Epithelial cell of esophagus (primary cell): ENCODE data around the gene HNRNPLL.

Experiments used
- DNase-seq: peaks from one replicate; pipeline ENCODE4 v3.0.0; 2010; ENCODE audit warnings: low read depth
- H3K4me3 ChIP-seq: 2 replicates; pipeline ENCODE4 v1.5.1; 2011; ENCODE audit warnings: mild to moderate bottlenecking, low read length, control low read depth
- TF ChIP-seq, protein P1 (sequence below): IDR thresholded peaks from 2 replicates; pipeline ENCODE4 v1.5.1; 2011; ENCODE audit warnings: low read depth, mild to moderate bottlenecking, low read length, control low read depth, inconsistent platforms; ENCODE audit not compliant: insufficient read depth; ENCODE audit errors: missing control alignments

HNRNPLL gene

GRCh38 chr2:38608755-38609154, 6.0 kb upstream of the HNRNPLL start:
- no peak overlapping the region for H3K4me3 ChIP-seq
- TF ChIP-seq, protein P1, sequence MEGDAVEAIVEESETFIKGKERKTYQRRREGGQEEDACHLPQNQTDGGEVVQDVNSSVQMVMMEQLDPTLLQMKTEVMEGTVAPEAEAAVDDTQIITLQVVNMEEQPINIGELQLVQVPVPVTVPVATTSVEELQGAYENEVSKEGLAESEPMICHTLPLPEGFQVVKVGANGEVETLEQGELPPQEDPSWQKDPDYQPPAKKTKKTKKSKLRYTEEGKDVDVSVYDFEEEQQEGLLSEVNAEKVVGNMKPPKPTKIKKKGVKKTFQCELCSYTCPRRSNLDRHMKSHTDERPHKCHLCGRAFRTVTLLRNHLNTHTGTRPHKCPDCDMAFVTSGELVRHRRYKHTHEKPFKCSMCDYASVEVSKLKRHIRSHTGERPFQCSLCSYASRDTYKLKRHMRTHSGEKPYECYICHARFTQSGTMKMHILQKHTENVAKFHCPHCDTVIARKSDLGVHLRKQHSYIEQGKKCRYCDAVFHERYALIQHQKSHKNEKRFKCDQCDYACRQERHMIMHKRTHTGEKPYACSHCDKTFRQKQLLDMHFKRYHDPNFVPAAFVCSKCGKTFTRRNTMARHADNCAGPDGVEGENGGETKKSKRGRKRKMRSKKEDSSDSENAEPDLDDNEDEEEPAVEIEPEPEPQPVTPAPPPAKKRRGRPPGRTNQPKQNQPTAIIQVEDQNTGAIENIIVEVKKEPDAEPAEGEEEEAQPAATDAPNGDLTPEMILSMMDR: no peak
- no peak for DNase-seq

- TF ChIP-seq, protein P1: no peak
- no peak for DNase-seq
- H3K4me3 ChIP-seq: no peak overlapping the region
Observed at GRCh38 chr2:38605298-38605830, 2.6 kb upstream of the HNRNPLL start.

DNA sequence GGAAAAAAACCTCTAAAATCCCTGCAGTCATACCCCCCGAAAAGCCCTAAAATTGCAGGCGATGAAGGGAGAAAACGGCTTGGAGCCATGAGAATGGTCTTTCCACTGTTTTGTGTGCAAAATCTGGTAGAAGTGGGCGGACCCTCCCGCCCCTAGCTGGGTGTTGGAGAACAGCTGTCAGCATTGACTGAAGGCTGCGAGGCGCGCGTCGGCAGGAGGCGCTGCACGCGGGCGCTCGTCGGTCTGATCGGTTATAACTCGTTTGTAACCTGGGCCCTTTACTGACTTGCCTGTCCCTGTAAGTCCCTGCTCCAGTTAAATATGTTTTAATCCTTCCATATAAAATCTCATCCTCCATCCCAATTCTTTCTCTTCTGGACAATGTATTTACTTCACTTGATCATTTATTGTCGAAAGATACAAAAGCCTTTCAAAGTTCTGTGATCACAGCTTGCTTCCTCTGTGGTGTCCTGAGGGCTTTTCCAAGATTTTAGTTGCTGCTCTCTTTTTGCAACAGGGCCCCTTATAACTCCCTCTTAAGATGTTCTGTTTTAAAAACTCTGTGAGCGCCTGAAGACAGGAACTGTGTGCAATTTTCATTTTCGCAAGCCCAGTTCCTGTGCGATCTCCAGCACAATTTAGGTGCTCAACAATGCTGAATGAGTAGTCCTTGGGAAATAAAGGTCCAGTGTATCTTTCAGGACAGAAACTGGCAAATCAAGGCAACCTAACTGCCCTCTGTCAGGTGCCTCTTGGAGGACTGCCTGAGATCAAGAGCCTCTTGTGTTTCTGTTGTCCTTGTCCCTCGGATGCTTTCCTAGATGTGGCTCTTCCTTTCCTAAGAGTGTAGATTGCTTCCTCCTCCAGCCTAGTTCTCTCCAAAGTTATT, 918 bp upstream of the HNRNPLL start:
- peak overlapping the region; percentile 64 for H3K4me3 ChIP-seq
- TF ChIP-seq, protein P1: peak; percentile 75
- DNase-seq: peak; percentile 82

GRCh38 chr2:38602136-38602731, 494 bp downstream of the HNRNPLL start:
- peak overlapping the region; percentile 72 for H3K4me3 ChIP-seq
- TF ChIP-seq, protein P1: no peak
- DNase-seq: peak; percentile 27

- peak; percentile 22 for DNase-seq
- TF ChIP-seq, protein P1: no peak
- H3K4me3 ChIP-seq: peak overlapping the region; percentile 72
Observed at GRCh38 chr2:38601463-38602135, 1.1 kb downstream of the HNRNPLL start.

- peak overlapping the region; percentile 72 for H3K4me3 ChIP-seq
- TF ChIP-seq, protein P1: no peak
- no peak for DNase-seq
Observed at GRCh38 chr2:38600921-38601455, 1.7 kb downstream of the HNRNPLL start.
